GM21825 (cell line): ENCODE measurements around the gene GHRHR.

Experiments
- ATAC-seq: cut with Tn5 transposase; IDR thresholded peaks from one replicate; pipeline ENCODE4 v1.9.1; 2021; ENCODE audit warnings: mild to moderate bottlenecking, moderate library complexity; ENCODE audit not compliant: unreplicated experiment

GHRHR gene

GRCh38 chr7:30983914-30984247 lies 20.1 kb downstream of the GHRHR start:
- no peak for ATAC-seq

- ATAC-seq, result no peak
Observed at GRCh38 chr7:30984359-30985107, 20.8 kb downstream of the GHRHR start.

GRCh38 chr7:30985756-30986155 lies 22.0 kb downstream of the GHRHR start:
- ATAC-seq, result no peak

- no peak for ATAC-seq
Observed at GRCh38 chr7:30986331-30986730, 22.6 kb downstream of the GHRHR start.

- no peak for ATAC-seq
Observed at GRCh38 chr7:30986738-30987137, 23.0 kb downstream of the GHRHR start.

- ATAC-seq, result no peak
Observed at GRCh38 chr7:30987178-30987577, 23.4 kb downstream of the GHRHR start.

- ATAC-seq, result no peak
Observed at GRCh38 chr7:30987936-30988335, 24.2 kb downstream of the GHRHR start.

- ATAC-seq, result no peak
Observed at GRCh38 chr7:30988351-30989005, 24.7 kb downstream of the GHRHR start.

GRCh38 chr7:30989008-30989823 lies 25.5 kb downstream of the GHRHR start:
- no peak for ATAC-seq

- ATAC-seq, result no peak
Observed at GRCh38 chr7:30989824-30990672, 26.3 kb downstream of the GHRHR start.

GRCh38 chr7:30990673-30991170 lies 27.0 kb downstream of the GHRHR start:
- no peak for ATAC-seq

- no peak for ATAC-seq
Observed at GRCh38 chr7:30992414-30992813, 28.7 kb downstream of the GHRHR start.

GRCh38 chr7:30994206-30995100 lies 30.7 kb downstream of the GHRHR start:
- no peak for ATAC-seq

- ATAC-seq, result no peak
Observed at GRCh38 chr7:30995536-30995935, 31.8 kb downstream of the GHRHR start.

- ATAC-seq, result no peak
Observed at GRCh38 chr7:30996256-30996655, 32.5 kb downstream of the GHRHR start.

GRCh38 chr7:30996883-30997282 lies 33.1 kb downstream of the GHRHR start:
- no peak for ATAC-seq

- no peak for ATAC-seq
Observed at GRCh38 chr7:30997316-30997715, 33.6 kb downstream of the GHRHR start.

GRCh38 chr7:30998180-30998579 lies 34.4 kb downstream of the GHRHR start:
- no peak for ATAC-seq

GRCh38 chr7:31000161-31000693 lies 36.5 kb downstream of the GHRHR start:
- ATAC-seq, result no peak
